HEK293 (cell line): ENCODE data around the gene BTBD16.

Experiments
- CTCF ChIA-PET: fragments of 350-600 bp; formaldehyde crosslinking; extraction: SDS; loops from one replicate; lab custom pipeline; 2021; ENCODE audit warnings: antibody characterized with exemption; lab: Yijun Ruan, JAX
- POLR2A ChIA-PET: fragments of 300-600 bp; formaldehyde crosslinking; extraction: SDS; loops from one replicate; lab custom pipeline; 2020; ENCODE audit warnings: antibody characterized with exemption, inconsistent platforms; lab: Yijun Ruan, JAX
- H3K27ac ChIP-seq: fragments of 200-500 bp; sonication (Bioruptor generic); 2 replicates; pipeline ENCODE4 v1.5.1; 2014; ENCODE audit warnings: low read depth, low read length, control low read depth, inconsistent platforms; ENCODE audit errors: extremely low read depth
- H3K36me3 ChIP-seq, 2 experiments: fragments of 200-500 bp in 1 of 2; sonication (Bioruptor generic) in 1 of 2; 1 replicate in 1 of 2; 2 replicates in 1 of 2; pipeline ENCODE4 v1.5.1; 2014 to 2017; ENCODE audit warnings: inconsistent platforms in 2 of 2, low read length in 2 of 2; ENCODE audit not compliant: control insufficient read depth in 2 of 2, insufficient read depth in 1 of 2
- H3K4me1 ChIP-seq: fragments of 200-500 bp; sonication (Bioruptor generic); 2 replicates; pipeline ENCODE4 v1.5.1; 2014; ENCODE audit warnings: mild to moderate bottlenecking, low read length, inconsistent platforms; ENCODE audit not compliant: control insufficient read depth, insufficient read depth
- H3K4me3 ChIP-seq: 2 replicates; pipeline ENCODE4 v1.5.1; 2011; ENCODE audit warnings: low read depth, mild to moderate bottlenecking, control low read depth, low read length, moderate library complexity
- H3K9me3 ChIP-seq: fragments of 200-500 bp; sonication (Bioruptor generic); 2 replicates; pipeline ENCODE4 v1.5.1; 2014; ENCODE audit warnings: low read depth, low read length, inconsistent platforms; ENCODE audit not compliant: control insufficient read depth, insufficient read depth
- BCL11B ChIP-seq: fragments of 450-650 bp; formaldehyde crosslinking; IDR thresholded peaks from 2 replicates; pipeline ENCODE4 v1.5.1; 2016; ENCODE audit warnings: low read depth, missing biosample characterization, missing genetic modification characterization
- KLF7 ChIP-seq: fragments of 450-650 bp; formaldehyde crosslinking; IDR thresholded peaks from 2 replicates; pipeline ENCODE4 v1.5.1; 2016; ENCODE audit warnings: missing biosample characterization, missing genetic modification characterization, borderline replicate concordance
- KLF8 ChIP-seq: fragments of 450-650 bp; formaldehyde crosslinking; IDR thresholded peaks from 2 replicates; pipeline ENCODE4 v1.5.1; 2016; ENCODE audit warnings: missing biosample characterization, missing genetic modification characterization
- OSR2 ChIP-seq: fragments of 450-650 bp; formaldehyde crosslinking; IDR thresholded peaks from 2 replicates; pipeline ENCODE4 v1.5.1; 2016; ENCODE audit warnings: missing biosample characterization, missing genetic modification characterization
- PRDM6 ChIP-seq: fragments of 450-650 bp; formaldehyde crosslinking; IDR thresholded peaks from 2 replicates; pipeline ENCODE4 v1.5.1; 2017; ENCODE audit warnings: missing biosample characterization, missing genetic modification characterization
- REPIN1 ChIP-seq: fragments of 450-650 bp; formaldehyde crosslinking; IDR thresholded peaks from 2 replicates; pipeline ENCODE4 v1.5.1; 2017; ENCODE audit warnings: missing biosample characterization, missing genetic modification characterization, low read depth
- SP2 ChIP-seq: fragments of 450-650 bp; formaldehyde crosslinking; IDR thresholded peaks from 2 replicates; pipeline ENCODE4 v1.5.1; 2016; ENCODE audit warnings: missing biosample characterization, missing genetic modification characterization
- TCF7L2 ChIP-seq: IDR thresholded peaks from 2 replicates; pipeline ENCODE4 v1.6.1; 2011; ENCODE audit warnings: low read depth, mild to moderate bottlenecking, inconsistent platforms, low read length, moderate library complexity, borderline replicate concordance
- ZFP3 ChIP-seq: fragments of 450-650 bp; formaldehyde crosslinking; IDR thresholded peaks from 2 replicates; pipeline ENCODE4 v1.5.1; 2016; ENCODE audit warnings: low read depth, missing biosample characterization, missing genetic modification characterization
- ZNF112 ChIP-seq: fragments of 450-650 bp; formaldehyde crosslinking; IDR thresholded peaks from 2 replicates; pipeline ENCODE4 v1.5.0; 2017; ENCODE audit warnings: missing biosample characterization, missing genetic modification characterization
- ZNF114 ChIP-seq: fragments of 450-650 bp; formaldehyde crosslinking; IDR thresholded peaks from 2 replicates; pipeline ENCODE4 v1.5.0; 2017; ENCODE audit warnings: missing biosample characterization, missing genetic modification characterization
- ZNF140 ChIP-seq: fragments of 450-650 bp; formaldehyde crosslinking; IDR thresholded peaks from 2 replicates; pipeline ENCODE4 v1.5.1; 2016; ENCODE audit warnings: missing biosample characterization, missing genetic modification characterization
- ZNF184 ChIP-seq: fragments of 450-650 bp; IDR thresholded peaks from 2 replicates; pipeline ENCODE4 v1.5.1; 2018; ENCODE audit warnings: missing biosample characterization, mild to moderate bottlenecking, missing genetic modification characterization
- ZNF2 ChIP-seq: fragments of 450-650 bp; formaldehyde crosslinking; IDR thresholded peaks from 2 replicates; pipeline ENCODE4 v1.5.1; 2016; ENCODE audit warnings: missing biosample characterization, missing genetic modification characterization
- ZNF211 ChIP-seq: fragments of 450-650 bp; formaldehyde crosslinking; IDR thresholded peaks from 2 replicates; pipeline ENCODE4 v1.5.1; 2016; ENCODE audit warnings: low read depth, missing biosample characterization, missing genetic modification characterization
- ZNF23 ChIP-seq: fragments of 450-650 bp; formaldehyde crosslinking; IDR thresholded peaks from 2 replicates; pipeline ENCODE4 v1.5.1; 2016; ENCODE audit warnings: missing biosample characterization, missing genetic modification characterization, borderline replicate concordance
- ZNF335 ChIP-seq: fragments of 450-650 bp; formaldehyde crosslinking; conservative IDR thresholded peaks from 2 replicates; pipeline ENCODE4 v1.5.1; 2016; ENCODE audit warnings: missing biosample characterization, missing genetic modification characterization
- ZNF341 ChIP-seq: fragments of 450-650 bp; formaldehyde crosslinking; IDR thresholded peaks from 2 replicates; pipeline ENCODE4; 2016; ENCODE audit warnings: low read depth, missing biosample characterization, missing genetic modification characterization
- ZNF404 ChIP-seq: fragments of 450-650 bp; formaldehyde crosslinking; IDR thresholded peaks from 2 replicates; pipeline ENCODE4 v1.5.1; 2017; ENCODE audit warnings: missing biosample characterization, missing genetic modification characterization
- ZNF600 ChIP-seq: fragments of 450-650 bp; formaldehyde crosslinking; IDR thresholded peaks from 2 replicates; pipeline ENCODE4 v1.5.1; 2016; ENCODE audit warnings: missing biosample characterization, missing genetic modification characterization
- ZNF658 ChIP-seq: fragments of 450-650 bp; formaldehyde crosslinking; IDR thresholded peaks from 2 replicates; pipeline ENCODE4; 2016; ENCODE audit warnings: missing biosample characterization, missing genetic modification characterization
- ZNF670 ChIP-seq: fragments of 450-650 bp; formaldehyde crosslinking; IDR thresholded peaks from 2 replicates; pipeline ENCODE4 v1.5.1; 2016; ENCODE audit warnings: missing biosample characterization, missing genetic modification characterization, low read depth
- ZNF701 ChIP-seq: fragments of 450-650 bp; formaldehyde crosslinking; IDR thresholded peaks from 2 replicates; pipeline ENCODE4 v1.5.1; 2016; ENCODE audit warnings: missing biosample characterization, missing genetic modification characterization
- TF ChIP-seq, protein P1 (sequence below): fragments of 450-650 bp; formaldehyde crosslinking; IDR thresholded peaks from 2 replicates; pipeline ENCODE4 v1.5.1; 2017; ENCODE audit warnings: missing biosample characterization, missing genetic modification characterization
- TF ChIP-seq, protein P2 (sequence below): fragments of 450-650 bp; IDR thresholded peaks from 2 replicates; pipeline ENCODE4 v1.5.1; 2018; ENCODE audit warnings: missing biosample characterization, missing genetic modification characterization
- TF ChIP-seq, protein P3 (sequence below): fragments of 450-650 bp; formaldehyde crosslinking; IDR thresholded peaks from 2 replicates; pipeline ENCODE4 v1.5.1; 2016; ENCODE audit warnings: missing biosample characterization, missing genetic modification characterization

The BTBD16 gene

DNA sequence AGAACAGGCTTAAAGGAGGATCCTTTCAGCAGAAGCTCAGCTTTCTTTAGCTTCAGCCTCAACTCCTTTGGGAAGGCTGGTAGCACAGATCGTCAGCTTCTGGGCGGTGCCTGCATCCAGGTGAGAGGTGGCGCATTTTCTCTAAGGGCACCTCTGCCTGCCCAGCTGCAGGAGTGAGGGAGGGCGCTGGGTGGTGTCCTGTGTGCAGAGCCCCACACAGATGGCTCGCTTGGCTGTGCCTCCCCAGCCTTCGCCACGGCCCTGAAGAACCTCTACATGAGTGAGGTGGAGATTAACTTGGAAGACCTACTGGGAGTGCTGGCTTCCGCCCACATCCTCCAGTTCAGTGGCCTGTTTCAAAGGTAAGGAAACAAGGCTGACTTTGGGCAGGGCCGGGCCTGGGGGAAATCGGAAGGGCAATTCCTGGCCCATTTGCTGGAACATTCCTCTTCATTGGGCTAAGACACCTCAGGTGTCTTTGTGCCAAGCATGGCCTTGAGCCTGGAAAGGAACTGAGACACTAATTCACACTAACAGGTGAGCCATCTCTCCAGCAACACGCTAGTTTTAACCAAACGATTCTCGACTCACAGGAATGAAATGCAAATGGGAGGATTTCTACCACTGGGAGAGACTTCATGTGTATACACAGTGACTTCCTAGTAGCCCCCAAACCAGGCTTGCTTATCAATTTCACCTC is 19.9 kb downstream of the BTBD16 start:
- no peaks in the 10 kb centered on the region for H3K4me1 ChIP-seq
- no peak overlapping the region for H3K27ac ChIP-seq
- no peak for TF ChIP-seq ZNF184 (tag by site-specific recombination)
- TF ChIP-seq PRDM6, result no peak
- TF ChIP-seq, protein P1, sequence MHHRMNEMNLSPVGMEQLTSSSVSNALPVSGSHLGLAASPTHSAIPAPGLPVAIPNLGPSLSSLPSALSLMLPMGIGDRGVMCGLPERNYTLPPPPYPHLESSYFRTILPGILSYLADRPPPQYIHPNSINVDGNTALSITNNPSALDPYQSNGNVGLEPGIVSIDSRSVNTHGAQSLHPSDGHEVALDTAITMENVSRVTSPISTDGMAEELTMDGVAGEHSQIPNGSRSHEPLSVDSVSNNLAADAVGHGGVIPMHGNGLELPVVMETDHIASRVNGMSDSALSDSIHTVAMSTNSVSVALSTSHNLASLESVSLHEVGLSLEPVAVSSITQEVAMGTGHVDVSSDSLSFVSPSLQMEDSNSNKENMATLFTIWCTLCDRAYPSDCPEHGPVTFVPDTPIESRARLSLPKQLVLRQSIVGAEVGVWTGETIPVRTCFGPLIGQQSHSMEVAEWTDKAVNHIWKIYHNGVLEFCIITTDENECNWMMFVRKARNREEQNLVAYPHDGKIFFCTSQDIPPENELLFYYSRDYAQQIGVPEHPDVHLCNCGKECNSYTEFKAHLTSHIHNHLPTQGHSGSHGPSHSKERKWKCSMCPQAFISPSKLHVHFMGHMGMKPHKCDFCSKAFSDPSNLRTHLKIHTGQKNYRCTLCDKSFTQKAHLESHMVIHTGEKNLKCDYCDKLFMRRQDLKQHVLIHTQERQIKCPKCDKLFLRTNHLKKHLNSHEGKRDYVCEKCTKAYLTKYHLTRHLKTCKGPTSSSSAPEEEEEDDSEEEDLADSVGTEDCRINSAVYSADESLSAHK (tag by site-specific recombination), result no peak
- POLR2A ChIA-PET, result no interaction called here
- H3K36me3 ChIP-seq, result no peaks in the 10 kb centered on the region
- CTCF ChIA-PET, result interaction anchor here (1.1 to 2.0 kb wide), 2 partner anchors 144 to 277 kb away, joined by 3 to 8 read pairs; no protein-coding TSS in a partner anchor
- H3K9me3 ChIP-seq, result no peaks in the 10 kb centered on the region
- H3K4me3 ChIP-seq, result no peak overlapping the region

GRCh38 chr10:122291739-122292138 is 20.6 kb downstream of the BTBD16 start:
- CTCF ChIA-PET, result interaction anchor here (0.7 to 1.1 kb wide), 2 partner anchors 143 to 276 kb away, joined by 3 read pairs; no protein-coding TSS in a partner anchor

DNA sequence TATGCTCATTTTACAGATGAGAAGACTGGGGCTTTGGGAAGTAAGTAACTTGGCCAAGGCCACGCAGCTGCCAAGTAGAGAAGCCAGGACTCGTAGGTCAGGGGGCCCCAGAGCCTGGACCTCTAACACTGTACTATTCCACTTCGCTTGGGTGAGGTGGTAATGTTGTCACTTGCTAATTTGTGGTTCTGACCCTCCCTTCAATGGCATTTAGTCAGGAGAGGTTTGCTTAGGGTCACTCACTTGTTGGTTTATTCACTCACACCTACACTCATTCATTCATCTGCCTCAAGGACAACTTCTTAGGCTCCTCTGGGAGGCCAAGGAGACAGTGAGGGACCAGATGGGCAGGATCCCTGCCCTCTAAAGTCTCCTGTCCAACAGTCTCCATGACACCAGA is 21.3 kb downstream of the BTBD16 start:
- ChIA-PET CTCF (interaction anchor here (1.1 kb wide), 1 partner anchor 275 kb away, joined by 3 read pairs; no protein-coding TSS in a partner anchor), POLR2A (no interaction called here)
- no peaks in the 10 kb centered on the region for H3K4me1 ChIP-seq
- no peaks in the 10 kb centered on the region for H3K9me3 ChIP-seq
- H3K4me3 ChIP-seq, result no peak overlapping the region
- H3K36me3 ChIP-seq, result no peaks in the 10 kb centered on the region
- TF ChIP-seq ZNF211 (tag by site-specific recombination) (no peak), OSR2 (no peak), ZFP3 (tag by site-specific recombination) (no peak), ZNF335 (no peak), SP2 (no peak), REPIN1 (tag by site-specific recombination) (no peak), ZNF140 (tag by site-specific recombination) (no peak), ZNF341 (tag by site-specific recombination) (no peak), ZNF2 (tag by site-specific recombination) (no peak), ZNF114 (no peak), ZNF23 (no peak), TCF7L2 (no peak), ZNF658 (tag by site-specific recombination) (no peak), ZNF404 (no peak), KLF7 (tag by site-specific recombination) (no peak), BCL11B (tag by site-specific recombination) (no peak)
- TF ChIP-seq, protein P2, sequence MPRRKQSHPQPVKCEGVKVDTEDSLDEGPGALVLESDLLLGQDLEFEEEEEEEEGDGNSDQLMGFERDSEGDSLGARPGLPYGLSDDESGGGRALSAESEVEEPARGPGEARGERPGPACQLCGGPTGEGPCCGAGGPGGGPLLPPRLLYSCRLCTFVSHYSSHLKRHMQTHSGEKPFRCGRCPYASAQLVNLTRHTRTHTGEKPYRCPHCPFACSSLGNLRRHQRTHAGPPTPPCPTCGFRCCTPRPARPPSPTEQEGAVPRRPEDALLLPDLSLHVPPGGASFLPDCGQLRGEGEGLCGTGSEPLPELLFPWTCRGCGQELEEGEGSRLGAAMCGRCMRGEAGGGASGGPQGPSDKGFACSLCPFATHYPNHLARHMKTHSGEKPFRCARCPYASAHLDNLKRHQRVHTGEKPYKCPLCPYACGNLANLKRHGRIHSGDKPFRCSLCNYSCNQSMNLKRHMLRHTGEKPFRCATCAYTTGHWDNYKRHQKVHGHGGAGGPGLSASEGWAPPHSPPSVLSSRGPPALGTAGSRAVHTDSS (tag by site-specific recombination), result no peak
- TF ChIP-seq, all 188 proteins: peak for 0
- no peak overlapping the region for H3K27ac ChIP-seq

More at GRCh38 chr10:122291739-122292138, 20.6 kb downstream of the BTBD16 start:
- Histone ChIP-seq H3K9me3 (no peaks in the 10 kb centered on the region), H3K27ac (no peak overlapping the region), H3K4me3 (no peak overlapping the region), H3K4me1 (no peaks in the 10 kb centered on the region), H3K36me3 (no peaks in the 10 kb centered on the region)
- TF ChIP-seq ZNF112, result no peak
- TF ChIP-seq ZNF600 (tag by site-specific recombination), result no peak
- TF ChIP-seq ZNF701 (tag by site-specific recombination), result no peak
- TF ChIP-seq ZNF404, result no peak
- TF ChIP-seq KLF8 (tag by site-specific recombination), result no peak
- TF ChIP-seq, protein P3, sequence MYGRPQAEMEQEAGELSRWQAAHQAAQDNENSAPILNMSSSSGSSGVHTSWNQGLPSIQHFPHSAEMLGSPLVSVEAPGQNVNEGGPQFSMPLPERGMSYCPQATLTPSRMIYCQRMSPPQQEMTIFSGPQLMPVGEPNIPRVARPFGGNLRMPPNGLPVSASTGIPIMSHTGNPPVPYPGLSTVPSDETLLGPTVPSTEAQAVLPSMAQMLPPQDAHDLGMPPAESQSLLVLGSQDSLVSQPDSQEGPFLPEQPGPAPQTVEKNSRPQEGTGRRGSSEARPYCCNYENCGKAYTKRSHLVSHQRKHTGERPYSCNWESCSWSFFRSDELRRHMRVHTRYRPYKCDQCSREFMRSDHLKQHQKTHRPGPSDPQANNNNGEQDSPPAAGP, result no peak
- TF ChIP-seq ZNF670, result no peak
- POLR2A ChIA-PET, result no interaction called here
